GM12891 (cell line): ENCODE results near the gene PSMB9.
"Not testable (repeated sequence)": the region's sequence is repeated elsewhere in the genome, so short reads cannot be mapped to it uniquely, and the experiment has no call there.

Source experiments
- DNase-seq: peaks from one replicate; pipeline ENCODE4 v3.0.0; 2011; ENCODE audit warnings: low spot score; ENCODE audit not compliant: insufficient read length
- FAIRE-seq: peaks from 2 replicates; lab custom pipeline; 2011; peaks lifted over from hg19 to GRCh38; lab: Jason Lieb, UNC
- PAX5 ChIP-seq: IDR thresholded peaks from 2 replicates; pipeline ENCODE4 v1.6.1; 2011; ENCODE audit warnings: low read length, moderate library complexity, mild to moderate bottlenecking; ENCODE audit not compliant: insufficient read depth, severe bottlenecking
- POLR2A ChIP-seq: IDR thresholded peaks from 2 replicates; pipeline ENCODE4 v1.6.1; 2011; ENCODE audit warnings: low read depth, low read length, control low read depth
- POLR2AphosphoS5 ChIP-seq: IDR thresholded peaks from 2 replicates; pipeline ENCODE4 v1.6.1; 2011; ENCODE audit warnings: low read depth, low read length, control low read depth
- POU2F2 ChIP-seq: IDR thresholded peaks from 2 replicates; pipeline ENCODE4 v1.6.1; 2011; ENCODE audit warnings: low read depth, mild to moderate bottlenecking, control low read depth, low read length, moderate library complexity
- SPI1 ChIP-seq: IDR thresholded peaks from 2 replicates; pipeline ENCODE4 v1.6.1; 2011; ENCODE audit warnings: low read depth, low read length, control low read depth
- TAF1 ChIP-seq: IDR thresholded peaks from 2 replicates; pipeline ENCODE4 v1.6.1; 2011; ENCODE audit warnings: low read depth, low read length, control low read depth

The PSMB9 gene

DNA sequence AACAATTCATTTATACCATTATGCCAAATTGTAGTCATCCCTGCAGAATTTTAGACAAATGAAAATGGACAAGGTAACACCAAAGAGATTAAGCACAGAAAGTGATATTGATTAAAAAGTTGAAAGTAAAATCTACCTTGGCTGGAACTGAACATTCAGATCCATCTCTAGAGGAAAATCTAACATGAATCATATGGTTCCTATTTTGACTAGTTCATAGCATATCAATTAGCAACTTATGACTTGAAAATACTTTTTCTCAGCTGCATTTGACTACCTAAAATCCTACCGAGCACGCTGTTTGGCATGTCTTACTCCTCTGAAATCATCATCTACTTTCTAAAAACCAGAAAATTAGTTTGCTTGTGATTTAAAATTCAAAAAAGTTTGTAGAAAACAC lies 22.6 kb downstream of the PSMB9 start:
- no peak for FAIRE-seq
- no peak for DNase-seq

GRCh38 chr6:32879691-32880090 lies 25.7 kb downstream of the PSMB9 start:
- FAIRE-seq (no peak), DNase-seq (no peak)
- no peak for TF ChIP-seq POU2F2
- no peak for TF ChIP-seq PAX5
- TF ChIP-seq POLR2A = no peak
- TF ChIP-seq TAF1 = no peak
- TF ChIP-seq POLR2AphosphoS5 = no peak
- no peak for TF ChIP-seq SPI1

More for the DNA sequence above, 22.6 kb downstream of the PSMB9 start:
- no peak for TF ChIP-seq SPI1
- no peak for TF ChIP-seq TAF1
- TF ChIP-seq PAX5 = no peak
- TF ChIP-seq POU2F2 = no peak
- TF ChIP-seq POLR2AphosphoS5 = no peak
- no peak for TF ChIP-seq POLR2A

GRCh38 chr6:32880962-32881361 lies 27.0 kb downstream of the PSMB9 start:
- FAIRE-seq, DNase-seq: not testable (repeated sequence)

- FAIRE-seq = no peak
- no peak for TF ChIP-seq POLR2AphosphoS5
- no peak for TF ChIP-seq SPI1
- no peak for TF ChIP-seq PAX5
- no peak for TF ChIP-seq POLR2A
- TF ChIP-seq TAF1 = no peak
- TF ChIP-seq POU2F2 = no peak
- DNase-seq = no peak
These were observed 28.9 kb downstream of the PSMB9 start for GRCh38 chr6:32882879-32883250.

- no peak for DNase-seq
- no peak for TF ChIP-seq SPI1
- TF ChIP-seq TAF1 = no peak
- no peak for TF ChIP-seq POU2F2
- TF ChIP-seq PAX5 = no peak
- no peak for TF ChIP-seq POLR2AphosphoS5
- no peak for TF ChIP-seq POLR2A
- no peak for FAIRE-seq
These were observed 29.8 kb downstream of the PSMB9 start for GRCh38 chr6:32883789-32884188.

DNA sequence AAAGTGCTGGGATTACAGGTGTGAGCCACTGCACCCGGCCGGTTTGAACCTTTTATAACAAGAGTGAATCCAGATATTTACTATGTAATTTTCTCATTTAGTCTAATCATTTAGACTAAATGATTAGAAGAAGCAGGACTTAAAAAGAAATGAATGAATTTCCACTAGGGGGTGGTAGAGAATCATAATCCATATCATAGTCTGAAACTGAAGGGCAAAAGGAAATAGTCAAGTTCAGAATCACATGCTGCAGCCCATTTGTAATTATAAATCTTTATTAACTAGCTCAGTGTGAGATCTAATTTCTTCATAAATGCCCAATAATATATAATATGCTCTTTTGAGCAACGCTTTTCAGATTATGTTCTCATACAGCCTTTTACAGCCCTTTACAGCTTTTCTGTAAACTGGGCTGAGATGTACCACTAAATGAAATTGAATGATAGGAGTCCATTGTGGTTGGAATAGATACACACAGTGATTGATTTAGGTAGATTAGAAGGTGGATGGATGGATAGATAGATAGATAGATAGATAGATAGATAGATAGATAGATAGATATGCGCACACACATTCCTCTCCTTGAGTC lies 31.8 kb downstream of the PSMB9 start:
- FAIRE-seq = peak; percentile 35
- no peak for TF ChIP-seq PAX5
- no peak for TF ChIP-seq TAF1
- TF ChIP-seq SPI1 = no peak
- no peak for TF ChIP-seq POLR2AphosphoS5
- TF ChIP-seq POLR2A = no peak
- no peak for TF ChIP-seq POU2F2

DNA sequence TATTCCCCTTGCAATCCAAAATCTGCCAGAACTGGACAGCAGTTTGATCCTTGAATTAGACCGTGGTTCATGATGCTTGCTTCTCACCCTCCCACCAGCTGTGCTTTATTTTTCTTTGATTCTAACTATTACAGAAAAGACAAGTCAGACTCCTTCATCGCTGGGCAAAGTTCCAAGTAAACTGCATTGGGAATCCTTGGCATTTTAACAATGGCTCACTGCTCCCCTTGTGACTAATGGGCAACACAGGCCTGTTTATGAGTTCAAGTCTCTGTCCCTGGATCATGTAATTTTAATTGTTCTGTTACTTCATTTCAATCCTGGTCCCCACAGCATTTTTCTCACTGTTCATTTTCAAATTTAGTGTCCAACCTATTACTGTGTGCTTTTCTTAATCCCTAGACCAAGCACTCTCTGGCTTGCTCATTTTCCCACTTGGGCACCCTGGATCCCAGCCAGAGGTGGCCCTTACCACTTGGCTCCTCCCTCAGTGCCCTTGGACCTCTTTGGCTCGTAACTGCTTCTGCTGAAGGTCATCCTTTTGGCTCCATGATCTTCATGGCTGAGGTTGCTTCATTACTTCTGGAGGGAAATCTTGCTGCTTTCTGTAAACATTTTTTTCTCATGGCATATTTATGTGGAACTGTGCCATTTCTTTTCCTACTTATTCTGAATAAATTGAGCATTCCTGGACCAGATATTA lies 32.8 kb downstream of the PSMB9 start:
- no peak for DNase-seq
- FAIRE-seq = no peak
- TF ChIP-seq TAF1 = no peak
- TF ChIP-seq PAX5 = no peak

More for the DNA sequence above, 31.8 kb downstream of the PSMB9 start:
- DNase-seq = no peak

DNA sequence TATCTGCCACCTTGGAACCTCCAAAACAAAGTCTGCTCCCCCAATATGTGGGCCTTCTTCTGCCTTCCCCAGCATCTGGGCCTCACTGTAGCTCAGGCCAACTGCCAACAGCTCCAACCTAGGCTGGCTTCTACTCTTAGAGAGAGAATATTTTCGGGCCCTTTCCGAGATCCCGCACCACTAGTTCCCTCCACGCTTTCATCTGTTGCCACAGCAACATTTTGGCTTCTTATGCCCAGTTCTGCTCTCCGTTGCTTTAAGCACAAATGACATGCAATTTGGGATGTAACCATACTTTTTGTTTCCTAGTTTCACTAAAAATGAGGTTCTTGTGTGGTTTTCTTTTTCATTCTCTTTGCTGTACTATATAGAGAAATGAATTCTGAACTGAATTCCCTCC lies 33.6 kb downstream of the PSMB9 start:
- FAIRE-seq = no peak
- TF ChIP-seq POU2F2 (no peak), TAF1 (no peak), POLR2A (no peak), SPI1 (no peak), POLR2AphosphoS5 (no peak), PAX5 (no peak)
- no peak for DNase-seq

GRCh38 chr6:32888576-32888975 lies 34.6 kb downstream of the PSMB9 start:
- FAIRE-seq (no peak), DNase-seq (no peak)
- TF ChIP-seq POU2F2 (no peak), PAX5 (no peak), POLR2AphosphoS5 (no peak)

DNA sequence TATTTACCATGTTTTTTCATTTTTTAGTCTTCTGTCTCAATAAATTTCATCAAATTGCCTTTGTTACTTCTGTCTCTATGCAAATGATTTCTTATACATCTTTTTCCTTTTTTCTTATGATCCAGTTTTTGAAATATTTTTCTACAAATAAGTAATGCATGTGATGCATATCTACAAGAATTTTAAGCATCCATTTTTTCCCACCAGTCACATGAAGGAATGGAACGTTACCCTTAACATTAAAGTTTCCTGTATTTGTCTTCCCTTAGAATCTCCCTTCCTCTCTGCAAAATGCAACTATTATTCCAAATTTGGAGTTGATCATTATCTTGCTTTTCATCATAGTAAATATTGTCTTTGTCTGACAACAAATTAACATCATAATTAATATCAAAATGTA lies 35.5 kb downstream of the PSMB9 start:
- TF ChIP-seq TAF1 = no peak
- no peak for TF ChIP-seq POU2F2
- no peak for TF ChIP-seq SPI1
- TF ChIP-seq POLR2AphosphoS5 = no peak
- TF ChIP-seq PAX5 = no peak
- no peak for TF ChIP-seq POLR2A
- FAIRE-seq (no peak), DNase-seq (no peak)

- FAIRE-seq (no peak), DNase-seq (no peak)
- no peak for TF ChIP-seq POU2F2
- TF ChIP-seq PAX5 = no peak
These were observed 36.8 kb downstream of the PSMB9 start for GRCh38 chr6:32890831-32891230.
